BLaER1 (cell line): ENCODE measurements around the gene SEMA7A.
"Not testable (repeated sequence)": the region's sequence is repeated elsewhere in the genome, so short reads cannot be mapped to it uniquely, and the experiment has no call there.

Source experiments
- H3K27ac ChIP-seq: shearing (Covaris generic); formaldehyde crosslinking; 2 replicates; pipeline ENCODE4 v1.8.1; 2022
- H3K27me3 ChIP-seq: shearing (Covaris generic); formaldehyde crosslinking; 2 replicates; pipeline ENCODE4 v1.8.1; 2022
- H3K36me3 ChIP-seq: shearing (Covaris generic); formaldehyde crosslinking; 2 replicates; pipeline ENCODE4 v1.8.1; 2022
- H3K4me1 ChIP-seq: shearing (Covaris generic); formaldehyde crosslinking; 2 replicates; pipeline ENCODE4 v1.8.1; 2022
- H3K4me2 ChIP-seq: shearing (Covaris generic); formaldehyde crosslinking; 2 replicates; pipeline ENCODE4 v1.8.1; 2022
- H3K4me3 ChIP-seq: shearing (Covaris generic); formaldehyde crosslinking; 2 replicates; pipeline ENCODE4 v1.8.1; 2022
- H3K9ac ChIP-seq: shearing (Covaris generic); formaldehyde crosslinking; 2 replicates; pipeline ENCODE4 v1.8.1; 2022
- H3K9me3 ChIP-seq: shearing (Covaris generic); formaldehyde crosslinking; 2 replicates; pipeline ENCODE4 v1.8.1; 2022
- H4K20me1 ChIP-seq: shearing (Covaris generic); formaldehyde crosslinking; 2 replicates; pipeline ENCODE4 v1.8.1; 2022
- Cebpa-rat ChIP-seq: shearing (Covaris generic); IDR thresholded peaks from 2 replicates; pipeline ENCODE4 v1.8.1; 2022

Gene SEMA7A

GRCh38 chr15:74368121-74368520, 65.6 kb downstream of the SEMA7A start:
- no peak overlapping the region for H3K9ac ChIP-seq
- H3K9me3 ChIP-seq = no peaks in the 10 kb centered on the region
- no peaks in the 10 kb centered on the region for H3K36me3 ChIP-seq
- no peak for TF ChIP-seq Cebpa-rat
- H3K4me1 ChIP-seq = peaks cover under 1% of the 10 kb centered on the region; the same call in 1 of the 2 replicates
- H3K4me3 ChIP-seq = no peak overlapping the region
- no peaks in the 10 kb centered on the region for H3K27me3 ChIP-seq
- H3K4me2 ChIP-seq = no peak overlapping the region
- H4K20me1 ChIP-seq = no peaks in the 10 kb centered on the region
- no peak overlapping the region for H3K27ac ChIP-seq

- Histone ChIP-seq H3K4me1 (no peaks in the 10 kb centered on the region), H3K4me3 (no peak within 1 kb of the TSS), H3K9ac (no peak within 1 kb of the TSS), H3K27ac (no peak within 1 kb of the TSS), H4K20me1 (no peaks in the 10 kb centered on the region), H3K27me3 (no peaks in the 10 kb centered on the region), H3K9me3 (no peaks in the 10 kb centered on the region), H3K4me2 (no peak within 1 kb of the TSS), H3K36me3 (no peaks in the 10 kb centered on the region)
- TF ChIP-seq Cebpa-rat = no peak
Observed at GRCh38 chr15:74367296-74367854, 66.4 kb downstream of the SEMA7A start, which contains the start of gene CYP11A1. CYP11A1 (minus strand) TSS chr15:74367646; CDS start chr15:74367585, 61 bp downstream.

GRCh38 chr15:74365598-74366445, 67.9 kb downstream of the SEMA7A start:
- no peak overlapping the region for H3K9ac ChIP-seq
- no peak overlapping the region for H3K4me3 ChIP-seq
- no peaks in the 10 kb centered on the region for H4K20me1 ChIP-seq
- no peaks in the 10 kb centered on the region for H3K36me3 ChIP-seq
- no peaks in the 10 kb centered on the region for H3K27me3 ChIP-seq
- H3K27ac ChIP-seq = no peak overlapping the region
- H3K4me1 ChIP-seq = no peaks in the 10 kb centered on the region
- no peaks in the 10 kb centered on the region for H3K9me3 ChIP-seq
- H3K4me2 ChIP-seq = no peak overlapping the region
- no peak for TF ChIP-seq Cebpa-rat

- no peak overlapping the region for H3K27ac ChIP-seq
- H3K27me3 ChIP-seq = no peaks in the 10 kb centered on the region
- H3K9me3 ChIP-seq = no peaks in the 10 kb centered on the region
- no peak overlapping the region for H3K9ac ChIP-seq
- no peaks in the 10 kb centered on the region for H3K36me3 ChIP-seq
- no peak for TF ChIP-seq Cebpa-rat
- no peak overlapping the region for H3K4me2 ChIP-seq
- H3K4me1 ChIP-seq = no peaks in the 10 kb centered on the region
- no peak overlapping the region for H3K4me3 ChIP-seq
- H4K20me1 ChIP-seq = no peaks in the 10 kb centered on the region
Observed at GRCh38 chr15:74364936-74365597, 68.7 kb downstream of the SEMA7A start.

GRCh38 chr15:74362482-74362881, 71.3 kb downstream of the SEMA7A start:
- Histone ChIP-seq H3K4me3 (no peak overlapping the region), H4K20me1 (no peaks in the 10 kb centered on the region), H3K9me3 (no peaks in the 10 kb centered on the region), H3K9ac (no peak overlapping the region), H3K4me2 (no peak overlapping the region), H3K27me3 (no peaks in the 10 kb centered on the region), H3K36me3 (no peaks in the 10 kb centered on the region), H3K27ac (no peak overlapping the region), H3K4me1 (peaks cover 5% of the 10 kb centered on the region; the same call in 1 of the 2 replicates)
- no peak for TF ChIP-seq Cebpa-rat

GRCh38 chr15:74360855-74361254, 72.9 kb downstream of the SEMA7A start:
- H3K4me2 ChIP-seq, H3K27me3 ChIP-seq, H3K27ac ChIP-seq, H3K36me3 ChIP-seq, H3K9me3 ChIP-seq, H3K9ac ChIP-seq, H3K4me1 ChIP-seq, H3K4me3 ChIP-seq, H4K20me1 ChIP-seq: not testable (repeated sequence)

- not testable (repeated sequence) for H3K36me3 ChIP-seq, H3K27me3 ChIP-seq, H3K4me1 ChIP-seq, H3K9me3 ChIP-seq, H3K4me3 ChIP-seq, H4K20me1 ChIP-seq, H3K27ac ChIP-seq, H3K4me2 ChIP-seq, H3K9ac ChIP-seq
Observed at GRCh38 chr15:74359376-74359775, 74.4 kb downstream of the SEMA7A start.
